NCI-H69 (cell line): ENCODE data around the gene NSMF.

Experiments
- DNase-seq: peaks from one replicate; lab custom pipeline; 2025; lab: John Stamatoyannopoulos, UW

The NSMF gene

DNA sequence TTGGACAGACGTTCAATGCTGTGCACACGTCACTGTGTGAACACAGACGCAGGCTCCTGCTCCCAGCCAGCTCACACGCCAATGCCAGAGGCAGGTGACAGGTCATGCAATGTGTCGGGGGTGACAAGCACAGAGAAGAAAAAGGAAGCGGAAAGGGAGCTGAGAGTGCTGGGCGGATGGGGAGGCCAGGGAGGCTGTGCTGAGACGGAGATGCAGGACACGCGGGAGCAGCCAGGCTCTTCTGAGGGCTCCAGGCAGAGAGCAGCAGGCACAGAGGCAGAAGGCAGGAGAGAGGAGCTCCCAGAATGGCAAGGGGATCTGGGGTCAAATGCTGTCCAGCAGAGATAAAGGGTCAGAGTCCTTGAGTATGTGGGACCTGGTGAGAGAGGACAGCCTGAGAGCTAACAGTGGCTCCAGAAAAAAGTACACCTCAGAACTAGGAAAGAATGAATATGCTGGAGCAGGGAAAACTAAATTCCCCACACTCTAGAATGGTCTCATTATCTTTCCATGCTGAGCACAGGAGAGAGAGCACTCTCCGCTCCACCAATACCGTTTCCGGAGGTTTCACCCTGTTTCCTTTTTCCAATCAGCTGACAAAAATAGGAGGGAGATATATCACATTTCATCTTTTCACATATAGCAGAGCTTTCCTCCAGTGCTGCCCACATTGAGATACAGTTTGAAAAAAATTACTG lies 32.8 kb upstream of the NSMF start:
- no peak for DNase-seq

DNA sequence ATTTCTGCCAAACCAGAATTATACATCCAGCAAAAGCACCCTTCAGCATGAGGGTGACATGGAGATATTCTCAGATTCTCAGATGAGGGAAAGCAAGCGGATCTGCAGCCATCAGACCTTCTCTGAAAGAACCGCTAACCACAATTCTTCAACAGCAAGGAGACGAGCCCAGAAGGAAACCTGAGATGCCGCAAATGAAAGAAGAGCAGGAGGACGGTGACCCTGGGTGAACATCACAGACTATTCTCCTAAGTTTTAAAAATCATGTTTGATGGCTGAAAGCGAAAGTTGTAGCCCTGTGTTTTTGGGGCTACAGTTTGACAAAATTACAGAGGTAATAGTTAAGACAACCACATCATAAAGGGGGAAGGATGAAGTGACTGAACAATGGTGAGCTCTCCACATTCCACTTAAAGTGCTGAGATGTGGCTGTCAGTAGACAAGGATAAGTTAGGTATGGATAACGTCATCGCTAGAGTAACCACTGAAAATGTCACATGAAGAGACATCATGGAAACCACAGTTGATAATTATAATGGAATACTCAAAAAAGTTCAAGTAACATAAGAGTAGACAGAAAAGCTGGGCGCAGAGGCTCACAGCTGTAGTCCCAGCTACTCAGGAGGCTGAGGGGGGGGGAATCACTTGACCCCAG lies 31.5 kb upstream of the NSMF start:
- DNase-seq = no peak

DNA sequence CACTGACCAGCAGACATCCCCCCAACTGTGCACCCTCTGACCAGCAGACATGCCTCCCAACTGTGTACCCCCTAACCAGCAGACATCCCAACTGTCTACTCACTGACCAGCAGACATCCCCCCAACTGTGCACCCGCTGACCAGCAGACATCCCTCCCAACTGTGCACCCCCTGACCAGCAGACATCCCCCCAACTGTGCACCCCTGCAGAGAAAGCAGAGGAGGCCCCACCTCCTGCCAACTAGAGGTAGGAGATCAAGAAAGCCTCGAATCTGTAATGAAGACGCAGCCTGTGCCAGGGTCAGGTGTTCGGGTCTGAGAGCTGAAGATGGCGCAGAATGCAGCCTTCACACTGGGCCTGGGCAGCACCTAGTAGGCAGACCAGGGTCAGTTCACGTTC lies 29.8 kb upstream of the NSMF start:
- no peak for DNase-seq

DNA sequence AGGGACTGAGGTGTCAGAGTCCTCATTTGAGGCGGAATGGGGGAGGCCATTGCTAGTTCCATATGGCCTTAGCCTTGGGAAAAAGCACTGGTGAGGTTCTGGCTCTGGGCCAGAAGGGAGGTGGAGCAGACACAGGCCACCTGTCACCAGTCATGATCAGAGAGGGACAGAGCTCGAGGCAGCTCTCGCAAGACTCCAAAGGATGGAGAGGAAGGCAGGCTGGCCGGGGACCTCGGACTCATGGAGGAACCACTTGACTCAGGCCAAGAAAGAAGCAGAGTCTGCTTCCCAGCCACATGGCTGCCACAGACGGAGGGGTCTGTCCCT lies 29.2 kb upstream of the NSMF start:
- DNase-seq = peak; percentile 91

DNA sequence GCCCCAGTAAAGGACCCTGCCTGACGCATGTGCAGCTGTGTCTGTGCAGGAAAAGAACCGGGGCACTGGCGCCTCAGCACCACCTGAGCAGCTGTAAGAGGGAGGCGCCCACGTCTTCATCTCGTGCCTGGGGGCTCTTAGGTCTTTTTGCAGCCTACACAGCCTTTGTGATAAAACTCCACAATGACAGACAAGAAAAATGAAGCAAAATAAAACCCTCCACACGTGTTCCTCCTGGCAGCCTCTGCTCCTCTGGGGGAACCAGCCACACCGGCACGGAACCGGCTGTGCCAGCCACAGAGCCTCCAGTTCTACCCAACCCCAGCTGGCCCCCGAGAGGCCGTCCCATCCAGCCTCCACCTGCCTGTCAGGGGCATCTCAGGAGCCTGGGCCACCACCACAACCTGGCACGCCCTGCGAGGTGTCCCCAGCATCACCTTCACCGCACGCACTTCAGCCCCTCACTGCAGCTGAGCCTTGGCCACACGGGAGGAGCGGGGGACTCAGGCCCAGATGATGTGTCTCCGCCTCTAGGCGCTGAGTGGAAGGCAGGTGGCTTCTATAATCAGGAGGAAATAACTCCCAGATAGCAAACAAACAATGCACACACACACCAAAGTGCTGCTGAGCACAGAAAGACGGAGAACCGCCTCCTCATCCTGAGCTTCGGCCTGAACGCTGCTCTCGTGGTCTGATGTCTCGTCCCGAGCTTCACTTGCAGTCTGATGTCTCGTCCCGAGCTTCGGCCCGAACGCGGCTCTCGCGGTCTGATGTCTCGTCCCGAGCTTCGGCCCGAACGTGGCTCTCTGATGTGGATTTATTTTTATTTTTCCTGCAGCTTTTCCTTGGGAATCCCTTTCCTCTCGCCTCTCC lies 28.6 kb upstream of the NSMF start:
- DNase-seq = peak; percentile 85

DNA sequence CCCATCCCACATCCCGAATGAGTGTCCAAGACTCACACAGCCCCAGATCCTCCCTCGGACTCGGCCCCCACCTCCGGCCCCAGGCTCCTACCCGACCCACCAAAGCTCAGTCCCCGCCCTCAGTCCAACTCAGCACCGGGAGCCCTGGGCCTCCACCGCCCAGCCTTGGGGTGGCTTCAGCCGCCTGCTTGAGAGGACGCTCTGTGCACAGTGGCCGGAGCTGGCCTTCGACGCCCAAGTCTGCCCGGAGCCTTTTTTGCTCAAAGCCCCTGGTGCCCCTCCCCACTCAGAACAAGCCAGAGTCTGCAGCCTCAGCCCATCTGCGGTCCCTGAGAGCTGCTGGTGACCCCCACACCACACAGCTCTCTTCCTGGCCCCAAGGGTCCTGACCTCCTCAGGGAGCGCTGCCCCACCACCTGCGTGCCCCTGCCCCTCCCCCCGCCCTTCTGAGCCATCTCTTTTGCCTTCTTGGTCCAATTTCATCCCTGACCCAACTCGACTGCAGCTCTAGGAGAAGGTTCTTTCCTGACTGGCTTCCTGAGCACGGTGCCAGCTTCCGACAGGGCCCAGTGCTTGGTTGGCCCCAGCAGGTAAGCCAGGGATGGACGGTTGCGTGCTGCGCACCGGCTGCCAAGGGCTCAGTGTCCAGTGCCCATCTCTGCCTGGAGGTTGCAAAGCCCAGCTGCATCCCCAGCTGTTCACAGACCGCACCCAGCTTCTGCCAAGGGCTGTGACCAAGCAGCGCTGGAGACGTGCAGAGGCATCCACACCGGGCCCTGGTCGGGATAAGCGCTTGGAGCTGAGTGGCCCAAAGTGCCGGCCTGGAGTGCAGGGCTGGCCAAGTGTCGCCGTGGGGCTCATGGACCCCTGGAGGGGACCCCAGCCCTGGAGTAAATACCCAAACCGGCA lies 27.7 kb upstream of the NSMF start:
- no peak for DNase-seq

DNA sequence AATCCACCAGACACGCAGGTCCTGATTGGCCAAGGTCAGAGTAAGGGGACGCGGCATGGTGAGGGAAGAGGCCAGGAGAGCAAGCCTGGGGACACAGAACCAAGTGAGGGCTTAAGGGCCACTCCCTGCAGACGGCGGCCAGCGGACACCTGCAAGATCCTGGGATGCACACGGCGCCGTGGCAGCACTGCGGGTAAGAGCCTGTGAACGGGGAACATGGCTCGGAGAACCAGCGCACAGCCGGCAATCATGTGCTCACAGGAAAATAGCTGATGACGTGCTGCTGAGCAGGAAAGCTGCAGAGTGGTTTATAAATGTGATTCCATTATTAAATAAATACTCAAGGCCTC lies 27.0 kb upstream of the NSMF start:
- DNase-seq = no peak

DNA sequence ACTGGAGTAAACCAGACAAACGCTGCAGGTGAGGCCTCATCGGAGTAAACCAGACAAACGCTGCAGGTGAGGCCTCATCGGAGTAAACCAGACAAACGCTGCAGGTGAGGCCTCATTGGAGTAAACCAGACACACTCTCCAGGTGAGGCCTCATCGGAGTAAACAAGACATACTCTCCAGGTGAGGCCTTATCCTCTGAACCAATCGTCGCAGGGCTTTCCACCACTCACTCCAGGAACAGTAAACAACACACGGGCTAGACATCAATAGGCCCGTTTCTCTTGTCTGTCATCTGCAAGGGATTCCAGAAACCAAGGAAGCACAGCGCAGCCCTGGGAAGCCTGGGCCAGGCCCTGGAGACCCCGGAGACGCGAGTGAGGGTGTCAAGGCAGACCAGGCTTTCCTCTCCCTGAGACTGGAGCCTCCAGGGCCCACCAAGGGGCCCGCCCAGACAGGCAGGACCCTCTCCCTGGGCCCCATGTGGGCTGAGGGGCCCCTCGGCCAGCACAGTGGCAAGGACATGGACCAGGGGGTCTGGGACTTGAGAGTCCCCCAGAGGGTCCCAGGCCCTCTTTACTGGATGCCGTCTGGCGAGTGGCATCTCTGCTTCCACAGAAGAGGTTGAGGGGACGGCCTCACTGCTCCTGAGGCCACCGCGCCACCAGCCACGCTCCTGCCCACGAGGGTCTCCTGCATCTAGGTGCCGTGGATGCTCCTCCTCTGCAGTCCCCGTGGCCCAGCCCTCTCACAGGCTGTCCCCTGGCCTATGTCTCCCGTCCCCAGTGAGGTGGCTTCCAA lies 26.4 kb upstream of the NSMF start:
- peak; percentile 34 for DNase-seq

DNA sequence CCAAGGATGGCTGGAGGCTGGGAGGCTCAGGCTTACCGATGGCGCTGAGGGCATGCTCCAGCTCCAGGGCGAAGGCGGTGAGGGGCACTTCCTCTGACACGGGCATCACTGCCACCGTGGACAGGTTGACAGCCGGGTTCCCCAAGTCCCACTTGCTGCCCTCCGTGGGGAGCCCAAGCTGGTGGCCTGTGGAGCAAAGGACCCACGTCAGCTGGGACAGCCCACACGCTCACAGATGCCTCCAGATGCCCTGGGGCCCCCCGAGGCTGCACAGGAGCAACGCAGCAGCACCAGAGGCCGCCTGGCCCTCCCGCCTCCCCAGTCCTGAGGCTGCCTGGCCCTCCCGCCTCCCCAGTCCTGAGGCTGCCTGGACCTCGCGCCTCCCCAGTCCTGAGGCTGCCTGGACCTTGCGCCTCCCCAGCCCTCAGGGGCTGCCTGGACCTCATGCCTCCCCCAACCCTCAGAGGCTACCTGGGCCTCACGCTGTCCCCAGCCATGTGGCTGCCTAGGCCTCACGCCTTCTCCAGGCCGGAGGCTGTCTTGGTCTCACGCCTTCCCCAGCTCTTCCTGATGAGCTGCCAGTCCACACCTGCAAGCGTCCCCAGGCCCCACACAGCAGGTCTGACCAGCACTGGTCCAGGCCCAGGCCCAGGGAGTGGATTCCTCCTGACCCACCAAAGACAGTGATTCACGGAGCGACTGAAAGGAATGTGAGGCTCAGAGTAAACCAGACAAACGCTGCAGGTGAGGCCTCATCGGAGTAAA lies 25.6 kb upstream of the NSMF start:
- DNase-seq = no peak

DNA sequence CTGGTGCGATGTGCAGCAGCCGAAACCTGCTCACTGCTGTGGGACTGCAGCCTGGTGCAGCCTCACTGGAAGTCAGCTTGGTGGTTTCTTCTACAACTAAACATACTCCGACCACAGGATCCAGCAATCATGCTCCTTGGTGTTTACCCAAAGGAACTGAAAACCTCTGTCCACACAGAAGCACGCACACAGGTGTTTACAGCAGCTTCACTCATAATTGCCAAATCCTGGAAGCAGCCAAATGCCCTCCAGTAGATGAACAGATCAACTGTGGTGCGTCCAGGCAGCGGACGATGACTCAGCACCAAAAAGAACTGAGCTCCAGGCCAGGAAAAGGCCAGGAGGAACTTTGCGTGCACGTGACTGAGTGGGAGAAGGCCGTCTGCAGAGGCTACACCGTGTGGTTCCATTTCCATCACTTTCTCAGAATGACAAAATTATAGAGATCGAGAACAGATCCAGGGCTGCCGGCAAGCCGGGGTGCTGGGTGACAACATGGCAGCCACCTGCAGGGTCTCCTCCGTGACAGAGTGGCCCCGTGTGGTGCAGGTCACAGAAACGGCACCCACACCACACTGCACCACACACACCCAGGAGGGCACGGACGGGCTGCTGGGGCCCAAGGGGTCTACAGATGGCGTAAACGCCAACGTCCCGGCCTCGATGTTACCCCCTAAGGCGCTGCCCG lies 23.1 kb upstream of the NSMF start:
- DNase-seq = peak; percentile 57

DNA sequence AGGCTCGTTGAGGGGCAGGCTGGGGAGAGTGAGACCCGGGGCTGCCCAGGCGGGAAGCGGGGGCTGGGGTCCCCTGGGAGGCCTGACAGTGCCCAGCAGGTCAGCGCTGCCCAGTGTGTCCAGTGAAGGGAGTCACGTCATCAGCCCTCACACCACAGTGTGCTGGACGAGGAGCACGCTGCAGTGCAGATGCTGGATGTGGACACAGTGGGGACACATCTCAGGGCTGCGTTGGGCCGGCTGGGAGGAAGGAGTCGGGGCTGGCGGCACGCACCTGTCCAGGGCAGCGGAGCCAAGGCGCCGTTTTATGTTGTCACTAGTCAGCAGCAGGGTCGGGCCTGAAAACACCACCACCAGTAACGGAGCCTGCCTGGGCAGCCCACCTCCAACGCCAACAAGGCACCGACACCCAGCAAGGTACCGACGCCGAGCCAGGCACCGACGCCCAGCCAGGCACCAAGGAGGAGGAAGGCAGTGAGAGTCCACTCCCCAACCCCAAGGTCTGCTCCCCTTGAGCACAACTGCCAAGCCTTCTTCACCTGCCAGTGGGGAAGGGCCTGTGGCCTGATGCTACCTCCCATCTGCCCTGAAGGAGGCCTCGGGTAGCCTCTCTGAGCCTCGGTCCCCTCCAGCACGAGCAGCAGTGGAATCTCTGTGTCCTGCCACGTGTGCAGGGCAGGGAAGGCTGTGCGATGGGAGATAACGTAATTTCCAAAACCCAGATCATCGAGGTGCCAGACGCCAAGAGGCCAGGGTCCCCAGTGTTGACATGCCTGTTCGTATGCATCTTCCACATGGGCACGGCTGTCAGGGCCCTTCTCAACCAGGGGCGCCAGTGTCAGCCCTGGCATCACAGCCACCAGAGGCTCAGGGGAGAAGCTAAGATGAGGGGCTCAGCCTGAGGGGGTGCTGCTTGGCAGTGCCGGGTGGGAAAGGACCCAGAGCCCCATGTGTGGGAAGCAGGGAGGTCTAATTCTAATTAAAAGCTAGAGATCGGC lies 21.9 kb upstream of the NSMF start:
- no peak for DNase-seq

DNA sequence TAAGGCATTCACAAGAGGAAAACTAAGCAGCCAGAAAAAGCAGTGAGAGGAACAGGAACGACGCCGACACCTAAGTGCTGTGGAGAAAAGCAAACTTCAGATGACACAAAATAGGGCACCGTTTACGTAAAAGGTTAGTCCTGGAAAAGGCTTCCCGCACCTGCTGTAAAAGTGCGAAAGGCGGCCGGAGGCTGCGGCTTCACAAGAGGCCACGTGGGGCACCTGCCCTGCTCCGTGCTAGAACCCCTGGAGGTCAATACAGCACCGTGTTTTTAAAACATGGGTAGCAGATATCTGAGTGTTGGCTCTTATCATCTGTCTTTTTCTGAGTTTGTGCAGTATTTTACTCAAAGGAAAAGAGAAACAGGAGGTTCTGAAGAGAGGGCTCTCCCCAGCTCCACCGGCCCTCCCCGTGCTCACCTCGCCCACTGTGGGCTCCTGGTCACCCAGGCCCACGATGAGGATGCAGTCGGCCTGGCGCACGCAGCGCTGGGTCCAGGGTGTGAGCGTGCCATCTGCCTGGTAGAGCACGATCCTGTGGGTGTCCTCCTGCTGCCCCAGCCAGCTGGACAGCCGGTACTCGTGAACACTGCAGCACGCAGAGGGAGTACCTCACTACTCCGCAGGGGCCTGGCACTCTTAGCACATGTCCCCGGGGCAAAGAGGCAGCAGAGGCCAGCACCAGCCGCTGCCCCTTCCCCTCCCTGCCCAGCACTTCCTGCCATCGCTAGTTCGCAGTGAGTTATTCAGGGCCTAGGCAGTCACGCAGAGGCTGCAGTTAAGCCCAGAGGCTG lies 21.0 kb upstream of the NSMF start:
- DNase-seq = no peak

DNA sequence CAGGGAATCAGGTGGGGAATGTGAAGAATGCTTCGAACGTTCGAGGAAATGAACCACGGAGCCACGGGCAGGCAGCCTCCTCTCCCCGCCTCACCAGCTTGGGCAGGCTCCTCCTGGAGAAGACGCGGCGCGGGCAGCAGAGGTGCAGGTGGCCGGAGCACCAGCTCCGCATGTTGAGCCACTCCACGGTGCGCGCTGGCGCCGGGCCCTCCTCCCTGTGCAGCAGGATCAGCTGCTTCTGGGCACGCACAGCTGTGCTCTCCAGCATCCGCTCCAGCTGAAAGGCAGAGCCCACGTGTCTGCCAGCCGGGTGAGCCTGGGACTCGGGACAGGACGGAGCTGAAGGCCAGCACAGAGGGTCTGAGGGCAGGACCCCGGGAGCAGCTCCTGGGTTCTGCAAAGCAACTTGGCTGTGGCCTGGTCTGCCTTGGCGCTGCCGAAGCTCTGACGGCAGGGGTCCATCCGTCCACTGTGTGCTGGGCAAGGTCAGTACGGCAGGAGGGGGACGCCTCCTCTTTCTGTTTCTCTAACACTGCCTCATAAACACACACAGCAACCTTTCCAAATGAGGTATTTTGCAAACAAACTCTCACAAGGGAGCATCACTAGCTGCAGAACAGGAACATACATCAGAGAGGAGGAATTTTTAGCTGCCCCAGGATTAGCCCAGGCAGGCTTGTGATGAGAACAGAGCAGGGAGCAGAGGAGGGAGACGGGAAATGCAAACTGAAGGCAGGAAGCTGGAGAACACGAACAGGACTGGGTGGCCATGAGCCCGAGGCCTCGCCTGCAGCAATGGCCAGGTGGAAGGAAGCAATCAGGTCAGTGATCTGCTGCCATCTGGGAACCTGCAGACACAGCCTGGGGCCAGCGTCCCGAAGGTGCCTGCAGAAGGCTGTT lies 20.1 kb upstream of the NSMF start:
- DNase-seq = no peak

DNA sequence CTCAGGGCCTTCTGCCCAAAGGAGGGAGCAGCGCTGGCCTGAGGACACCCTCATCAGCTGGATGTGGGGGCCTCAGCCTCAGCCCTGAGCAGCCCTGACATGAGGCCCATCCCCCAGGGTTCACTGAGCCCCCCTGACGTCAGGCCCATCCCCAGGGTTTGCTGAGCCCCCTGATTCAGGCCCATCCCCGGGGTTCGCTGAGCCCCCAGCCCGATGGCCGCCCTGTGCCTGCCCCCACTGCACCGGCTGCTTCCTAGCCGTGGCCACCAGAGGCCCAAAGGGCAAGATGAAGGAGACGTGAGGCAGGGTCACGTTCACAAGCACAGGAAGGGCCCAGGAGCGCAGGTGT lies 19.5 kb upstream of the NSMF start:
- DNase-seq = no peak

DNA sequence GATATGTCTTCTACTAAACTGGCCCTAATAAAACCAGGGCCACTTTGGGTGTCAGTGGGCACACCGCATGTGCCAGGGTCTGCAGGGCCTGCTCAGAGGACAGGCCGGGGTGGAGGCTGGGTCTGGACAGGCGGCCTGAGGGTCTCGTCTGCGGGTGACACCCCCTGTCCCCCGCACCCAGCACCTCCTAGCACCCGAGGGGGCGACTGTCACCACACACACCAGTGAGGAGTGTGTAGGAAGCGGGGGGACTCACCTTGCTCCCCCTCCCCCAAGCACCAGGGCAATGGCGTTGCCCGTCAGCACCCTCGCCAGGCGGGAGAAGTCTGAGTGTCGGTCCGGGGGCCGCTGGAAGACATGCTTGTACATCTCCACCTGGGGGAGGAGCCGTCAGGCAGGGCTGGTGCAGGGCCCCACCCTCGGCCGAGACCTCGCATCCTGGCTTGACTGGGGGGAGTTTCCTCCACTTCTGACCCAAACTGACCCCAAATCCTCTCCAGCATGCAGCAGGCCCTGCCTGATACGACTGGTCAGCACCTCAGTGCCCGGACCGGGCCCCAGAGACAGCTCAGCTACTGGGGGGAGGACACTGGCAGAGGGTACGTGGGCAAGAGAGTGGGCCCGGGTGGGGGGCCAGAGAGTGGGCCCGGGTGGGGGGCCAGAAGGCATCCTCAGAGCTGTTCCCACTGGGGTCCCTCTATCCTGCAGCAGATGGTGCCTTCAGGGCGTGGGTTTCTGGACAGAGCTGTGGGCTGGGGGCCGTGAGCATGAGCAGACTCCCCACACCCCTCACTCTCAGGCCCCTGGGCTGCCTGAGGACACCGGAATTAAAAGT lies 18.9 kb upstream of the NSMF start:
- no peak for DNase-seq

DNA sequence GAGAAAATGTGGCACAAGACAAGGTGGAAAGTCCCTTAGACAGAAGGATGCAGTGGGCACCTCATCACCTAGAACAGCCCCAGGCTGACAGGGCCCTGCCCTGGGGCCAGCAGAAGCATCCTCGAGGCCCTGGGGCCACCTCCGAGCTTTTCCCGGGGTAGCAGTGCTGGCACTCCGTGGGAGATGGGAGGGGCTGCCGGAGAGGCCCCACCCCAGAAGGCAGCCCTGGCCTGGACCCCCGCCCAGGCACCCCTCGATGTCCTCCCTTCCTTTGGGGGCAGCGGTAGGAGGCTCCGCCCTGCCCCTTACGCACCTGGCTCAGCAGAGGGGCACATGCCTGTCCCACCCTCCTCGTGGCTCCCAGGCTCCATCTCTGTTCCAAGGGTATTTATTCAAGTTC lies 17.7 kb upstream of the NSMF start:
- DNase-seq = no peak
